ENCODE data around the gene TBRG4.
"Not testable (repeated sequence)": the region's sequence is repeated elsewhere in the genome, so short reads cannot be mapped to it uniquely, and the experiment has no call there.

Gene TBRG4

DNA sequence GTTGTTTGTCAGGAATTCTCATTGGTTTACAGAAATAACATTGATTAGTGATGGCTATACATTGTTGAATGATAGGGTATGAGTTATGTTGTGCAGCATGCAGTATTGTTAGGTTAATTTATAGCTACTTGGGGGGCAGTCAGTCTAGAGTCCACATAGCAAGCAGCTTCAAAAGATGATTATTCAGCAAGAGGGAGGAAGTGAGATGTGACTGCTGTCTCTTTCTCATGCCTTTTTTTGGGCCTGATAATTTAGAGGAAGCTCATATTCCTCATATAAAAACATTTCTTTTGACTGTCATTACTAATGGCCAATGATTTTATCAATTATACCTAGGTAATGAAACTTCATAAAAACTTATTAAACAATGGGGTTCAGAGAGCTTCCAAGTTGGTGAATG, 3.4 kb upstream of the TBRG4 start:
- FAIRE-seq: no peak

GRCh38 chr7:45114257-45114656, 2.8 kb upstream of the TBRG4 start:
- FAIRE-seq: not testable (repeated sequence)

DNA sequence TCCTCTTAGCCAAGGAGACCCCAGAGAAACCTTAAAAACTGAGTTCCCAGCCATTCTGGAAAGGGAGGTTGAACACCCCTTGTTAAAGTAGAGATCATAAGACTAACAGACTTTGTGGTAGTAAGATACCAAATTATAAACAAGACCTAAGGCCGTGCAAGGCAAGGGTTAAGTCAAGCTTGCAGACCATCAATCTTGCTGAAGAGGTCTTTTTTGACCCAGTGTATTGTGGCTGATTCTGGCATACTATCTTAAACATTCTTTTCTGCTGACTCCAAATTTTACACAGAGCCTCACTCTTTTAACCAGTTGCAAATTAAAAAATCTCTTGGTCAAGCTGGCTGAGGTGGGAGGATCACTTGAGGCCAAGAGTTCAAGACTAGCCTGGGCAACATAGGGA, 1.2 kb upstream of the TBRG4 start:
- FAIRE-seq: no peak

DNA sequence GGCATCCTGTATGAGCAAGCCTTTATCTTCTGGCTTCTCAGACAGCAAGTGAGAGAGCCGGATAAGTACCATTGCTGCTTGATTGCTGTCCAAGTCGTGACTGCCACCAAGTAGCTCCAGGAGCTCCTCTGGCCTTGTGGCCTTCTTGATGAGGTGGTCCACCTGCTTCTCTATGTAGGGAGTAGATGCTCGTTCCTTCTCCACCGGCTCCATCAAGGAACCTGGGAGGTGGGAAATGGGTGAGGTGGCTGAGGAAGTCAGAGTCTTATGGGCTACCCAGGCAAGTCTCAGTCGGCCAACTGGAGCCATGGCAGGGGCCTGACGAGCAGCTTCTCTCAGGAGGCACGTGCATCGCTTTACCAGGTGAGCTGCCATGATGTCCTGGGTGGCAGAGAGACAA, 2.6 kb downstream of the TBRG4 start:
- FAIRE-seq: no peak

DNA sequence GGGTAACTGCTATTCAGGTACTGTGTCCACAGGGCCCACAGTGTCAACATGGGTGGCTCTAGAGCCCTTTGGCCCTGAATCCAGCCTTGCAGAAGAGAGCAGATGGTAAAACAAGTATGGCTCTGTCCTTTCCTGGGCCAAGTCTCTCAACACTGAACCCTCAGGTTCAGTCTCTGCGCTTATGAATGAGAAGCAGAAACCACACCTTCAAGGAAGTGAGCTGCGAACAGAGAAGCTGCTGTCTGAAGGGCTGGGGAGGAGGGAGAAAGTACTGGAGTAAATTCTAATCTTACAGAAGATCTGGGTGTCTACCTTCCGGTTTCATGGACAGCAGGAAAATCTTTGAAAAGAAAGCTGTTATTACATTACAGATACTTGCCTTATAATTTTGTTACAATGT, 4.1 kb downstream of the TBRG4 start:
- FAIRE-seq: no peak

- no peak for FAIRE-seq
Measured at GRCh38 chr7:45106820-45107219, 4.7 kb downstream of the TBRG4 start.

- FAIRE-seq: no peak
Measured at GRCh38 chr7:45105588-45106188, 5.8 kb downstream of the TBRG4 start.

DNA sequence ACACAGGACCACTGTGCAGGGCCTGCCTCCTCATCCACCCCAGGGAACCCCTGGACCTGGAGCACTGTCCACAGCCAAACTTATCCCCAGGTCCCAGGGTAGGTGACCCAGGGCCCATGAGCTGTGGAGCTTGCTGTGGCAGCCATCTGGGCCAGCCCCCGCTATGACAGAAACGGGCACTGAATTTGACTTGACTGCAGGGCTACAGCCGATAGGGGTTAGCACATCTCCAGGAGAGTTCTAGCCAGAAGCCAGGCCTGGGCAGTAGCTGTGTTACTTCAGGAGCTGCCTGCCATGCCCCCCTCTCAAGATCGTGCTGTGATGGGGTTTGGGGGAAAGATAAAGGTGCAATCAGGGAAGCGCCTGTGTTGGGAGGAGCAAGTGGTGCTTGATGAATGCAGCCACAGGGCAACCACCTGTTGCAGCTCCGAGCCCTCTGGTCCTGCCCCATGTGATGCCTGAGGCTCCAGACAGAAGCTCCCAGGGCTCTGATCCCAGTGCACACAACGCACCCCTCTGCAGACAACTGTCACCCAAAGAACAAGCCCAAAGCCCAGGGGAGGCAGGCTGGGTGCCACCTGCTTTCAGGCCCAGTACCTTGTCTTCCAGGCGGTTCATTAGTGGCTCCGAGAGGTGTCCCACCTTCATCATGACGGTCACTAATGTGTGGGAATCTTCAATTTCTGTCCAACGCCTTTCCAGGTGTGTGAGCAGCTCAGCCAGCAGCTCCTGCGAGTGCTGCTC, 6.5 kb downstream of the TBRG4 start:
- no peak for FAIRE-seq

DNA sequence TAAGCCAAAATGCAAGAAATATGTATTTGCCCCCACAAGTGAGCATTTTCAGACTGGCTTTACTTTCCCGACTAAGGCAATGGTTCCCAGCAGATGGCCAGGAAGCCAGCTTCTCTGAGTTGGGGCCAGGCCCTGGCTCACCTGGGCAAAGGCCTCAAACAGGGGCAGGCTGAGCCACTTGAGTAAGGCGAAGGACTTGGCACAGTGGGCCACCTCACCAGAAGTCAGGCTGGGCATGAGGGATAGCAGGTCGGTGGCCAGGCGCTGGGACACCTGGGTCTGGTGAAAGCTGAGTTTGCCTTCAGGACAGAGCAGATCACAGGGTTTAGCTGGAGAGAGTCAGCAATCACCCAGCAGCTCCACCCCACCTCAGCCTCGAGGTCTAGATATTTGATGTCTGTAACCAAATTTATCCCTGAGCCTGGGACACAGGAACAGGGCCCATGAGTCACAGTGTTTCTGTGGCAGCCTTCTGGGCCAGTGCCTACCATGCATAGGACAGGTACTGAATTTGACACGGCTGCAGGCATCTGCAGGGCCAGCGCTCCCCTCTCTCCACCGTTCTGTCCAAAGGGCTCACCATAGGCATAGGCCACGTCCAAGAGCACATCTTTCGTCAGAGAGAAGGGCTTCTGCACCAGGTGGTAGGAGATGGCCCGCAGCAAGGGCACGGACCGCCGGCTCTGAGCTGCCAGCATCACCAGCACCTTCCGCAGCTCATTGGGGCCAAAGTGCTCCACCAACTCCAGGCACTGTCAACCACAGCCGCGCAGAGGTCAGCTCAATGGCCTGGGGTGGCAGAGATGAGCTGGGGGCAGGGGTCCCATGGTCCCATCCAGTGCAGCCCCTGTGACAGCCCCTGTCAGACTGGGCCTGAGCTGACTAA, 7.3 kb downstream of the TBRG4 start:
- no peak for FAIRE-seq

- FAIRE-seq: no peak
Measured at GRCh38 chr7:45102785-45103712, 8.4 kb downstream of the TBRG4 start.

DNA sequence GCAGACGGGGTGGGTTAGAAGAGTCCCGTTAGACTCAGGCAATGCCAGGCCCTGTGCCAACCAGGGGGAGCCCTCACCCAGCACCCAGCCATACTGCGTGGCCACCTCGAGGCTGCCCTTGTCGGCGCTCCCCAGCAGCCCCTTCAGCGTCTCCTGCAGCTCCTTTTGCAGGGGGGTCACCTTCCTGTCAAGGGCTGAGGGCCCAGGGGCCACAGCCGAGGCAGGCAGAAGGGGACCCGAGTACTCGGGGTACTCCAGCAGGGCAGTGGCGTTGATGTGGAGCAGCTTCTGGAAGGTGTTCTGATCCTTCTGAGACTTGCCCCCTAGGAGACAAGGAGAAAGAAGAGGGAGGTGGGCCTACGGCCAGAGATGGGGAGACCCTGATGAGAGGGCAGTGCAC, 9.7 kb downstream of the TBRG4 start:
- FAIRE-seq: no peak

GRCh38 chr7:45100761-45101480, 10.6 kb downstream of the TBRG4 start:
- no peak for FAIRE-seq

- FAIRE-seq: no peak
Measured at GRCh38 chr7:45099891-45100760, 11.4 kb downstream of the TBRG4 start.

- no peak for FAIRE-seq
Measured at GRCh38 chr7:45098983-45099839, 12.3 kb downstream of the TBRG4 start.

DNA sequence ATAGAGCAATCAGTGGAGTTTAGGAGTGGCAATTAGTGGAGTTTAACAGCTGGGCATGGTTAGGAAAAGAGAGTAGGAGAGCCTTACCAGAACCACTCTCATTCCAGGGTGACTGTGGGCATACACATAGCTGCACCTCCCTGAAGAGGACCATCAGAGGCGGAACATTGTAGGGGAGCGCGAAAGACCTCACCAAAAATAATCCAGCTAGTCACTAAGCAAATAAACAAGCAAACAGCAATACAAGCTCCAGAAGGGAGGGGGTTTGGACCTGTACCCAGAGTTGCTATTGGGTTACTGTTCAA, 18.6 kb downstream of the TBRG4 start:
- no peak for FAIRE-seq

DNA sequence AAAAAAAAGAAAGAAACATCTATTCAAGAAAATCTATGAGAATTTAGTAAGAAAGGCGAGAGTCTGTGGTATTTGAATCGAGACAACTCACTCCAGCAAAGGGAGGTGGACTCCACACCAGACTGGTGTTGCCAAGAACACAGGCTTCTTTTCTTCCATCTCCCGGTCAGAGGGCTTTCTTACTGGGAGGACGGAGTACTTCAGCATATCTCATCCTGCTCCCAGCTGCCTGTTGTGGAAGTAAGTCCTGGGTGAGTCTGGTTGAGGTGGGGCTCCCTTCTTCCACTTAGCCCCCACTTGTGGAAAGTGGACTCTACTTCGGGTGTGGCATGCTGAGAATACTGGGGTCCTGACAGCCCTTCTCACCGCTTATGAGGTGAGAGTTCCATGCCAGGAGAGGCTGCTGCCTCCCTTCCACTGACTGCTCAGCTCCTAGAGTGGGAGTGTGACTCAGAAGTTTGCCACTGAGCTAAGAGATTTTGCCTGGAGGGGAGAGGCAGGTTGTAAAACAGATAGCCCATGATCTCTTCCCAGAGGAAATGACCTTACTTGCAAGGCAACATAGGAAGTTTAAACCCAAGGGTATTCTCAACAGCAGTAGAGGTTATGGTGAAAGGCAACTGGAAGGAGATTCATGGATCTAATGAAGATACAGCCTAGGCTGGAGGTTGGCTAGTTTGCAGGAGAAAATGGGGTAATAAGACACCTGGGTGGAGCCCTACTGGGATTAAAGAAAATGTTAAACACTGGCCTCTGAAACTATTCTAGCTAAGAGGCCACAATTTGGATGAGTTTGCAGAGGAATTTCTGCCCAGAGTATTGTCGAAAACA, 19.2 kb downstream of the TBRG4 start:
- FAIRE-seq: no peak

DNA sequence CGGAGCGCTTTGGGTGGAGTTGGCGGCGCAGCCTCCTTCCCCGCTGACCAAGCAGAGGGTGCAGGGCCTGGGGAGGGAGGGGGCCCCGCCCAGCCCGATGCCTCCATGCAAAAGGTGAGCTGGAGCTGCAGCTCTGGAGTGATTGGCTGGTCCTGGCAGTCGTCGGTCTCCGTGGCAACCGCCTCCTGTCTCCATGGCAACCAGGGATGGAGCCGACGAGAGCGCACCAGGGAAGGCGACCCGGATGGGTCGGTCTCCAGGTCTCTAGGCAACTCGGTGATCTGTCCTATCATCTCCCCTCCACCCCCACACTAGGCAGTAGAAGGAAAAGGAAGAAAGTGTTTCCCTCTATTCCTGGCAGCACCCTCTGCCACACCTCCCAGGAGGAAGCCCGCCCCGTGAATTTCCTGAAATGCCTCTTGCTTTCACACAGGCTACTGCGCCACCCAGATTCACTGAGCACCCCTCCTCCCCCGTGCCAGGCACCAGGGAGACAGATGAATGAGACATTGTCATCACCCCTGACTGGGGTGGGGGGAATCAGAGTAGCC, 22.1 kb downstream of the TBRG4 start:
- FAIRE-seq: no peak

DNA sequence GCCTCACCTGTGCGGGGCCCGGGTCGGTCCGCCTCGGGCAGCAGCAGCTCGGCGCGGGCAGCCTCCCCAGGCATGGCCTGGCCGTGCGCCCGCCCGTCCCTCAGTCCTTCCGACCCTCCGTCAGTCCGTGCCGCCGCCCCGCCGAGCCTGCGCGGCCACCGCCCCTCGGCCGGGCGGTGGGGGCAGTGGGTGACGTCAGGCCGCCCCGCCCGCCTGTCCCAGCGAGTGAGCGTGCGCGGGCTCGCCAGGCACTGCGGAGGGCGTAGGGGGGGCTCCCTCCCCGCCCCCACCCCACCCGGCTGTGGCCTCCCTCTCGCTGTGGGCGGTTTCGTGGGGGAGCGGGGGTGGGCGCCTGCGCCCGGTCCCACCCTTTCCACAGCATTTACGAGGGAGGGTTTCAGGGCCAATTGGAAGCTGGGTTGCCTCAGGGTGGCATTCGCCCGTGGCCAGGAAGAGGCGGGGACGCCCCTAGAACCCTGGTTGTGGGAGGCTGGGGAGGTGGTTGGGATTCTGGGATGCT, 22.6 kb downstream of the TBRG4 start, which contains the start of gene NACAD:
TSS of gene NACAD (minus strand) at position 149 of the 520 bp plus-strand sequence. CDS start at position 74, 75 bp downstream.
- no peak for FAIRE-seq

Measured in islet of Langerhans (tissue), 1 donor.